RWPE1 (cell line): ENCODE data around the gene ZNF398.
"Not testable (repeated sequence)": the region's sequence is repeated elsewhere in the genome, so short reads cannot be mapped to it uniquely, and the experiment has no call there.

Experiments used
- CTCF ChIA-PET: fragments of 350-600 bp; sonication (Branson Sonifier 250); formaldehyde crosslinking; extraction: SDS; loops from one replicate; lab custom pipeline; 2021; lab: Yijun Ruan, JAX
- POLR2A ChIA-PET: fragments of 400-600 bp; formaldehyde crosslinking; extraction: SDS; loops from one replicate; lab custom pipeline; 2020; ENCODE audit warnings: antibody characterized with exemption; ENCODE audit not compliant: low non-redundant PET; lab: Yijun Ruan, JAX
- DNase-seq: peaks from one replicate; pipeline ENCODE4 v3.0.0; 2012; ENCODE audit warnings: low spot score
- H3K27ac ChIP-seq: fragments of 450-650 bp; 2 replicates; pipeline ENCODE4 v1.5.1; 2017
- TF ChIP-seq, protein P1 (sequence below): fragments of 450-650 bp; conservative IDR thresholded peaks from 2 replicates; pipeline ENCODE4 v1.5.1; 2017; ENCODE audit warnings: low read depth, mild to moderate bottlenecking

Gene ZNF398

DNA sequence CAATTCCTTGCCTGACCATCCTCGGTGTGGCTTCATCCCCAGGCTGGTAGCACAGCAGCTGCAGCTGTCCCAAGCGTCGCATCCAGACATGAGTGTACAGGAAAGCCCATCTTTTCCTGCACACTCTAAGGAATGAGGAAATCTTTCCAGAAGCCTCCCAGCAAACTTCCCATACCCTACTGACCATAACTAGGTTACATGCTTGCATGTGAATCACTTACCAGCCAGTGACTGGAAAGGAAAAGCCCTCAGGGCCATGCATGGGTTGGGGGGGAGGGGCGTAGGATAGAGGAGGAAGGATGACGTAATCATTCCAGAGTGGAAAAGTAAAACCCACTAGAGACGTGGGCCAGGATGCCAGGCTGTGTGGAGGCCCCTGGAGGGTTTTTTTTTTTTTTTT, 73.3 kb downstream of the ZNF398 start:
- peak; percentile 73 for DNase-seq
- CTCF ChIA-PET: no interaction called here
- H3K27ac ChIP-seq: peak overlapping the region; percentile 41
- TF ChIP-seq, protein P1, sequence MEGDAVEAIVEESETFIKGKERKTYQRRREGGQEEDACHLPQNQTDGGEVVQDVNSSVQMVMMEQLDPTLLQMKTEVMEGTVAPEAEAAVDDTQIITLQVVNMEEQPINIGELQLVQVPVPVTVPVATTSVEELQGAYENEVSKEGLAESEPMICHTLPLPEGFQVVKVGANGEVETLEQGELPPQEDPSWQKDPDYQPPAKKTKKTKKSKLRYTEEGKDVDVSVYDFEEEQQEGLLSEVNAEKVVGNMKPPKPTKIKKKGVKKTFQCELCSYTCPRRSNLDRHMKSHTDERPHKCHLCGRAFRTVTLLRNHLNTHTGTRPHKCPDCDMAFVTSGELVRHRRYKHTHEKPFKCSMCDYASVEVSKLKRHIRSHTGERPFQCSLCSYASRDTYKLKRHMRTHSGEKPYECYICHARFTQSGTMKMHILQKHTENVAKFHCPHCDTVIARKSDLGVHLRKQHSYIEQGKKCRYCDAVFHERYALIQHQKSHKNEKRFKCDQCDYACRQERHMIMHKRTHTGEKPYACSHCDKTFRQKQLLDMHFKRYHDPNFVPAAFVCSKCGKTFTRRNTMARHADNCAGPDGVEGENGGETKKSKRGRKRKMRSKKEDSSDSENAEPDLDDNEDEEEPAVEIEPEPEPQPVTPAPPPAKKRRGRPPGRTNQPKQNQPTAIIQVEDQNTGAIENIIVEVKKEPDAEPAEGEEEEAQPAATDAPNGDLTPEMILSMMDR: no peak
- POLR2A ChIA-PET: no interaction called here

DNA sequence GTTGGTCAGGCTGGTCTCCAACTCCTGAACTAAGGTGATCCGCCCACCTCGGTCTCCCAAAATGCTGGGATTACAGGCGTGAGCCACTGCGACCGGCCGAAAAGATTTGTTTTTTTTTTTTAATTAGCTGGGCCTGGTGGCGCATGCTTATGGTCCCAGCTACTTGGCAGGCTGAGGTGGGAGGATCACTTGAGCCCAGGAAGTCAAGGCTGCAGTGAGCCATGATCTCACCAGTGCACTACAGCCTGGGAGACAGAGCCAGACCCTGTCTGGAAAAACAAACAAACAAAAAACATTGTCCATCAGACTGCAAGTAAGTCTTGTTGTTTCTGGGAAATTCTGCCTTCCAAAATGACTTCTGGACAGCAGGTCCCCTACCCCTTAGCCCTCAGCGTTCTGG, 75.9 kb downstream of the ZNF398 start:
- no peak for DNase-seq
- CTCF ChIA-PET: no interaction called here
- H3K27ac ChIP-seq: no peak overlapping the region
- POLR2A ChIA-PET: no interaction called here
- TF ChIP-seq, protein P1: no peak

DNA sequence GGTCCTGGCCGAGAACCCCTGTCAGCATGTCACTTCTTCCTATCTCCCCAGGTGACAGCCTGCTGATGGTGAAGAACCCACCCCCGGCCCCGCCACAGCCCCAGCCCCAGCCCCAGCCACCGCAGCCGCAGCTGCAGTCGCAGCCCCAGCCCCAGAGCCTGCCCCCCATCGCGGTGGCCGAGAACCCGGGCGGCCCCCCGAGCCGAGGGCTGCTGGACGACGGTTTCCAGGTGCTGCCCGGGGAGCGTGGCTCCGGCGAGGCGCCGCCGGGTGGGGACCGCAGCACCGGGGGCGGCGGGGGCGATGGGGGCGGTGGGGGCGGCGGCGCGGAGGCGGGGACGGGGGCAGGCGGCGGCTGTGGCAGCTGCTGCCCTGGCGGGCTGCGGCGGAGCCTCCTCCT, 76.5 kb downstream of the ZNF398 start:
- POLR2A ChIA-PET: no interaction called here
- TF ChIP-seq, protein P1: no peak
- CTCF ChIA-PET: no interaction called here
- no peak overlapping the region for H3K27ac ChIP-seq
- DNase-seq: no peak

DNA sequence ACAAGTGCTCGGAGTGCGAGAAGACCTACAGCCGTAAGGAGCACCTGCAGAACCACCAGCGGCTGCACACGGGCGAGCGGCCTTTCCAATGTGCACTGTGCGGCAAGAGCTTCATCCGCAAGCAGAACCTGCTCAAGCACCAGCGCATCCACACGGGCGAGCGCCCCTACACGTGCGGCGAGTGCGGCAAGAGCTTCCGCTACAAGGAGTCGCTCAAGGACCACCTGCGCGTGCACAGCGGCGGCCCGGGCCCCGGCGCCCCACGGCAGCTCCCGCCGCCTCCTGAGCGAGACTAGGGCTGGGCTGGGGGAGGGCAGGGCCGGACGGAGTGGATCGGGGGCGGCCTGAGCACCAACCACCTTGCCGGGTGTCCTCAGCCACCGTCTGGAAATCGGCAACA, 77.1 kb downstream of the ZNF398 start:
- POLR2A ChIA-PET: no interaction called here
- no peak overlapping the region for H3K27ac ChIP-seq

DNA sequence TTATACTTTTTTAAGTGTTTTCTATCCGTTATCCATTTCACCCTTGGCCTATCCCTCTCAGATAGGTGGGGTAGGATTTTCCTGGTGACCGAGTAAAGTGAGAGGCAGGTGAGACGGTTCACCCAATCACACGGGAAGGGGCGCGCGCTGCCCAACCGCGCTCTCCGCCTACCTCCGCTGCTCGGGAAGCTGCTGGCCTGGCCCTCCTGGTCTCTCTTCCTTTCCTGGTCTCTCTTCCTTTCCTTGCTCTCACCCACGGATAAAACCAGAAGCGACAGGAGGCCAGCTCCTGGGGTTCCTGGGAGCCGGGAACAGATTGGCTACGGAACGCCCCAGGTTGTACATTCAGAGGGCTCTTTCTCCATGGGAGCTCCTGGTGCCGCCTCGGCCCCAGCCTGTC, 77.9 kb downstream of the ZNF398 start:
- H3K27ac ChIP-seq: peak overlapping the region; percentile 15
- DNase-seq: no peak
- CTCF ChIA-PET: no interaction called here
- TF ChIP-seq, protein P1: no peak
- POLR2A ChIA-PET: no interaction called here

More for the DNA sequence above, 77.1 kb downstream of the ZNF398 start:
- CTCF ChIA-PET: interaction anchor here (0.7 kb wide), 1 partner anchor 225 kb away, joined by 3 read pairs; no protein-coding TSS in a partner anchor
- no peak for DNase-seq
- TF ChIP-seq, protein P1: no peak

DNA sequence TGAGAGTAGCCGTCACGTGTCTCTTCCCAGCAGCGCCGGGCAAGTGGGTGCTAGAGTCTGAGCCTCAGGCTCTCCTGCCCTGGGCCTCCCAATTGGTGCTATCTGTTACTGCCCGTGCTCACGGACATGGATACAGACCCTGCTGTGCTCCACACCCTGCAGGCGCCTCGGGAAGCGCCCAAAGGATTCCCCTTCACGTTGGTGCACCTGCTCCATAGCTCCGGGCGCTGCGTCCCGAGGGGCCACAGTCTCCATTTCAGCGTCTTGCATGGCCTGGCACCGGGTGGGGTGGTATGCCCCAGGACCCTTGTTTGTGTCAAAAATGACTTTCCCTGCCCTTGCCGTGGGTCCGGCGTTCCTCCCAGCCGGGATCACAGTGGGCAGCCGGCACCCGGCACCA, 78.4 kb downstream of the ZNF398 start:
- CTCF ChIA-PET: no interaction called here
- TF ChIP-seq, protein P1: no peak
- peak overlapping the region; percentile 15 for H3K27ac ChIP-seq
- no peak for DNase-seq
- POLR2A ChIA-PET: no interaction called here

DNA sequence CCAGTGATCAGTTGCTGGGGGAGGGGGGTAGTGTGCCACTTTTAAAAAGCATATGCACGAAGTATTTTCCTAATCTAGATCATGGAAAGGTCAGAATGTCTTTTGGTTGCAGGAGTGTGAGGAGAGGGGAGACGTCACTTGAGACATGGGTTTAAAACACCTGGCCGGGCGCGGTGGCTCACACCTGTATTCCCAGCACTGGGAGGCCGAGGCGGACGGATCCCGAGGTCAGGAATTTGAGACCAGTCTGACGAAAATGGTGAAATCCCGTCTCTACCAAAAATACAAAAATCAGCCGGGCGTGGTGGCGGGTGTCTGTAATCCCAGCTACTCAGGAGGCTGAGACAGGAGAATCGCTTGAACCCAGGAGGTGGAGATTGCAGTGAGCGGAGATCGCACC, 79.1 kb downstream of the ZNF398 start:
- POLR2A ChIA-PET, CTCF ChIA-PET, DNase-seq: not testable (repeated sequence)
- peak overlapping the region; percentile 43 for H3K27ac ChIP-seq
